Neural progenitor cell (in vitro differentiated cells): Measurements from ENCODE around the gene DNAI4. TPM values are rescaled to one million over a fixed set of nuclear protein-coding genes. Genes with fewer than 3 reads are reported as not detected.

Experiments
- DNase-seq: peaks from one replicate; pipeline ENCODE4 v3.0.0-alpha.2; 2016; ENCODE audit warnings: low spot score
- H2AFZ ChIP-seq: fragments of 200-600 bp; sonication (generic); replicated peaks from 2 replicates; pipeline ENCODE4 v1.6.1; 2016; ENCODE audit warnings: antibody characterized with exemption
- H3F3A ChIP-seq: fragments of 200-600 bp; sonication (generic); 2 replicates; pipeline ENCODE4 v1.6.1; 2016; ENCODE audit warnings: antibody characterized with exemption, low read depth
- H3K27ac ChIP-seq: fragments of 200-600 bp; sonication (generic); 2 replicates; pipeline ENCODE4 v1.5.1; 2016; ENCODE audit warnings: mild to moderate bottlenecking
- H3K27me3 ChIP-seq: fragments of 200-600 bp; sonication (generic); 2 replicates; pipeline ENCODE4 v1.6.1; 2016; ENCODE audit warnings: mild to moderate bottlenecking, moderate library complexity
- H3K36me3 ChIP-seq: fragments of 200-600 bp; sonication (generic); 2 replicates; pipeline ENCODE4 v1.5.1; 2016
- H3K4me1 ChIP-seq: fragments of 200-600 bp; sonication (generic); 2 replicates; pipeline ENCODE4 v1.6.1; 2016; ENCODE audit warnings: mixed run types
- H3K4me2 ChIP-seq: fragments of 200-600 bp; sonication (generic); 2 replicates; pipeline ENCODE4 v1.6.1; 2016
- H3K4me3 ChIP-seq: fragments of 200-600 bp; sonication (generic); 2 replicates; pipeline ENCODE4 v1.5.1; 2016
- H3K79me2 ChIP-seq: fragments of 200-600 bp; sonication (generic); 2 replicates; pipeline ENCODE4 v1.6.1; 2016; ENCODE audit warnings: low read depth
- H3K9ac ChIP-seq: fragments of 200-600 bp; sonication (generic); 2 replicates; pipeline ENCODE4 v1.6.1; 2016
- H3K9me3 ChIP-seq: fragments of 200-600 bp; sonication (generic); 2 replicates; pipeline ENCODE4 v1.5.1; 2016; ENCODE audit warnings: low read depth
- H4K20me1 ChIP-seq: fragments of 200-600 bp; sonication (generic); 2 replicates; pipeline ENCODE4 v1.6.1; 2016; ENCODE audit warnings: low read depth
- H3K27ac Mint-ChIP-seq: 3 replicates; pipeline ENCODE4 v1.8.0; 2021; ENCODE audit warnings: mixed read lengths
- H3K27me3 Mint-ChIP-seq: 2 replicates; pipeline ENCODE4 v1.8.0; 2022; ENCODE audit warnings: low read depth, mild to moderate bottlenecking, inconsistent platforms, moderate library complexity, mixed read lengths; ENCODE audit not compliant: insufficient read depth
- H3K36me3 Mint-ChIP-seq: 3 replicates; pipeline ENCODE4 v1.8.0; 2021; ENCODE audit warnings: mixed read lengths
- H3K4me1 Mint-ChIP-seq: 3 replicates; pipeline ENCODE4 v1.8.0; 2021; ENCODE audit warnings: mixed read lengths
- H3K4me3 Mint-ChIP-seq: 3 replicates; pipeline ENCODE4 v1.8.0; 2021; ENCODE audit warnings: mild to moderate bottlenecking, moderate library complexity, mixed read lengths
- H3K9me3 Mint-ChIP-seq: 3 replicates; pipeline ENCODE4 v1.8.0; 2020; ENCODE audit warnings: mixed read lengths
- EZH2 ChIP-seq: fragments of 200-600 bp; sonication (generic); IDR thresholded peaks from 2 replicates; pipeline ENCODE4 v1.6.1; 2017; ENCODE audit warnings: antibody characterized with exemption, mild to moderate bottlenecking, moderate library complexity
- EZH2phosphoT487 ChIP-seq: fragments of 200-600 bp; sonication (generic); IDR thresholded peaks from 2 replicates; pipeline ENCODE4 v1.6.1; 2017; ENCODE audit warnings: antibody characterized with exemption
- total RNA-seq: library from RNA; depleted of rRNA; stranded (reverse); fragments of >200 nt; gene quantifications from 2 replicates; pipeline ENCODE4 v1.2.3, GENCODE V29; 2015; ENCODE audit warnings: low replicate concordance
- TF ChIP-seq, protein P1 (sequence below): fragments of 200-600 bp; sonication (generic); IDR thresholded peaks from 2 replicates; pipeline ENCODE4 v1.5.1; 2017; ENCODE audit warnings: antibody characterized with exemption, mild to moderate bottlenecking

DNAI4 gene
- total RNA-seq, 1 donor from 2014 or later = 3.2 TPM

- no peaks in the 10 kb centered on the region for H3K27me3 Mint-ChIP-seq
- H3K4me3 Mint-ChIP-seq = no peak overlapping the region
- H3K9me3 Mint-ChIP-seq = no peaks in the 10 kb centered on the region
These were observed 91.5 kb downstream of the DNAI4 start for GRCh38 chr1:66833112-66833511.

DNA sequence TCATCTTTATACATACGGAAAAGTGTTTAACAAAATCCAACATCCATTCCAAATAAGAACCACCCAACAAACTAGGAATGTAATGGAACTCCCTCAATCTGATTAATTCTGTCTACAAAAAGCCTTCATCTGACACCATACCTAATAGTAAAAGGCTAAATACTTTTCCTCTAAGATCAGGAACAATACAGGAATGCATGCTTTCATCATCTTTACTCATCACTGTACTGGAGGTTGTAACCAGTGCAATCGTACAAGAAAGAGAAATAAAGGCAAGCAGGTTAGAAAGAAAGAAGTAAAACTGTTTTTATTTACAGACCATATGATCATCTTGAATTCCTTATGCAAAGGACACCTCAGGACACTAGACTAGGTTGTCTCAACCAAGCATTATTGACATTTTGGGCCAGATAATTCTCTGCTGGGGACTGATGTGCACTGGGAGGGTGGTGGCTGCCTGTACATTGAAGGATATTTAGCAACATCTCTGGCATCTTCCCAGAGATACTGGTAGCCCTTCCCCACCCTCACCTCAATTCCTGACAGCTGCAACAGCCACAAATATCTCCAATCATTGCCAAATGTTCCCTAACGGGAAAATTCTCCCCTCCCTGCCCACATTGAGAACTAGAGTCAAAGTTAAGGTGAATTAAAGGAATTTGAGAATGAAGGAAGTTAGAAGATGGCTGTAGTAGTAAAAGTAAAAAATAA lies 93.0 kb downstream of the DNAI4 start:
- Histone ChIP-seq H3K79me2 (no peaks in the 10 kb centered on the region), H3K36me3 (no peaks in the 10 kb centered on the region), H4K20me1 (no peaks in the 10 kb centered on the region), H3K4me1 (no peaks in the 10 kb centered on the region), H3K9ac (no peak overlapping the region), H3K4me2 (no peak overlapping the region), H3K27me3 (no peaks in the 10 kb centered on the region), H3K4me3 (no peak overlapping the region), H3K27ac (no peak overlapping the region), H2AFZ (no peak overlapping the region), H3K9me3 (no peaks in the 10 kb centered on the region), H3F3A (no peaks in the 10 kb centered on the region)
- TF ChIP-seq EZH2 = no peak
- TF ChIP-seq, protein P1, sequence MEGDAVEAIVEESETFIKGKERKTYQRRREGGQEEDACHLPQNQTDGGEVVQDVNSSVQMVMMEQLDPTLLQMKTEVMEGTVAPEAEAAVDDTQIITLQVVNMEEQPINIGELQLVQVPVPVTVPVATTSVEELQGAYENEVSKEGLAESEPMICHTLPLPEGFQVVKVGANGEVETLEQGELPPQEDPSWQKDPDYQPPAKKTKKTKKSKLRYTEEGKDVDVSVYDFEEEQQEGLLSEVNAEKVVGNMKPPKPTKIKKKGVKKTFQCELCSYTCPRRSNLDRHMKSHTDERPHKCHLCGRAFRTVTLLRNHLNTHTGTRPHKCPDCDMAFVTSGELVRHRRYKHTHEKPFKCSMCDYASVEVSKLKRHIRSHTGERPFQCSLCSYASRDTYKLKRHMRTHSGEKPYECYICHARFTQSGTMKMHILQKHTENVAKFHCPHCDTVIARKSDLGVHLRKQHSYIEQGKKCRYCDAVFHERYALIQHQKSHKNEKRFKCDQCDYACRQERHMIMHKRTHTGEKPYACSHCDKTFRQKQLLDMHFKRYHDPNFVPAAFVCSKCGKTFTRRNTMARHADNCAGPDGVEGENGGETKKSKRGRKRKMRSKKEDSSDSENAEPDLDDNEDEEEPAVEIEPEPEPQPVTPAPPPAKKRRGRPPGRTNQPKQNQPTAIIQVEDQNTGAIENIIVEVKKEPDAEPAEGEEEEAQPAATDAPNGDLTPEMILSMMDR = no peak
- no peak for TF ChIP-seq EZH2phosphoT487
- Mint-ChIP-seq H3K27ac (no peak overlapping the region), H3K4me3 (no peak overlapping the region), H3K27me3 (no peaks in the 10 kb centered on the region), H3K36me3 (no peaks in the 10 kb centered on the region), H3K9me3 (no peaks in the 10 kb centered on the region), H3K4me1 (no peaks in the 10 kb centered on the region)
- DNase-seq = no peak

More at GRCh38 chr1:66833112-66833511, 91.5 kb downstream of the DNAI4 start:
- no peak for DNase-seq
- Histone ChIP-seq H3K9me3 (no peaks in the 10 kb centered on the region), H3K27me3 (no peaks in the 10 kb centered on the region), H3K27ac (no peak overlapping the region), H3K4me3 (no peak overlapping the region), H3K79me2 (no peaks in the 10 kb centered on the region), H4K20me1 (no peaks in the 10 kb centered on the region), H2AFZ (no peak overlapping the region), H3F3A (no peaks in the 10 kb centered on the region), H3K4me1 (no peaks in the 10 kb centered on the region), H3K4me2 (no peak overlapping the region), H3K36me3 (no peaks in the 10 kb centered on the region), H3K9ac (no peak overlapping the region)
- no peaks in the 10 kb centered on the region for H3K4me1 Mint-ChIP-seq
- H3K36me3 Mint-ChIP-seq = no peaks in the 10 kb centered on the region
- no peak overlapping the region for H3K27ac Mint-ChIP-seq
- no peak for TF ChIP-seq EZH2phosphoT487
- TF ChIP-seq, protein P1 = no peak
- TF ChIP-seq EZH2 = no peak

DNA sequence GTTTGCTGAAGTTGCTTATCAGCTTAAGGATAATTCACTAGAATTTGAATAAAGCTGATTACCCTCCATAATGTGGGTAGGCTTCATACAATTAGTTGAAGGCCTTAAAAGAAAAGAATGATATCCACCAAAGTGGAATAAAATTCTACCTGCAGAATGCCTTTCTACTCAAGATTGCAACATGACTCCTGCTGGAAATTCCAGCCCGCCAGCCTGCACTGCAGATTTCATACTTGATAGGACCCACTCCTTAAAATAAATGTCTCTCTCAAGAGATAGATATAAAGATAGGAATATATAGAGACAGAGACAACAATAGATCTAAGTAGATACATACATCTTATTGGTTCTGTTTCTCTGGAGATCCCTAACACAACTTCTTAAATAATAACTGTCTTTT lies 99.9 kb downstream of the DNAI4 start:
- Histone ChIP-seq H3K9ac (no peak overlapping the region), H3K36me3 (peaks cover 6% of the 10 kb centered on the region), H3K79me2 (no peaks in the 10 kb centered on the region), H3K4me1 (no peaks in the 10 kb centered on the region), H2AFZ (no peak overlapping the region), H4K20me1 (no peaks in the 10 kb centered on the region), H3K27me3 (no peaks in the 10 kb centered on the region), H3K9me3 (no peaks in the 10 kb centered on the region), H3K4me2 (no peak overlapping the region), H3F3A (no peaks in the 10 kb centered on the region), H3K27ac (no peak overlapping the region), H3K4me3 (no peak overlapping the region)
- Mint-ChIP-seq H3K27ac (no peak overlapping the region), H3K27me3 (peaks cover 2% of the 10 kb centered on the region), H3K36me3 (peaks cover 5% of the 10 kb centered on the region), H3K4me1 (no peaks in the 10 kb centered on the region), H3K4me3 (no peak overlapping the region), H3K9me3 (peaks cover 2% of the 10 kb centered on the region)
- TF ChIP-seq EZH2 = no peak
- TF ChIP-seq, protein P1 = no peak
- TF ChIP-seq EZH2phosphoT487 = no peak
- DNase-seq = no peak
